Endothelial cell of umbilical vein (primary cell): ENCODE data around the gene CNTNAP2.

ENCODE experiments used
- POLR2A ChIP-seq: IDR thresholded peaks from 2 replicates; pipeline ENCODE4 v1.6.1; 2012; ENCODE audit warnings: low read depth, mild to moderate bottlenecking, control low read depth, low read length
- TF ChIP-seq, protein P1 (sequence below): IDR thresholded peaks from 2 replicates; pipeline ENCODE4 v1.6.1; 2011; ENCODE audit not compliant: insufficient read depth, insufficient read length
- TF ChIP-seq, protein P2 (sequence below), 2 donors: IDR thresholded peaks; 1 replicate in 1 of 2; 2 replicates in 1 of 2; pipeline ENCODE4 v1.5.1; 2011; ENCODE audit warnings: low read length in 2 of 2, mild to moderate bottlenecking in 2 of 2, moderate library complexity in 2 of 2, control low read depth in 1 of 2, inconsistent platforms in 1 of 2, low read depth in 1 of 2; ENCODE audit not compliant: insufficient read depth in 1 of 2; ENCODE audit errors: extremely low read depth in 1 of 2

DNA sequence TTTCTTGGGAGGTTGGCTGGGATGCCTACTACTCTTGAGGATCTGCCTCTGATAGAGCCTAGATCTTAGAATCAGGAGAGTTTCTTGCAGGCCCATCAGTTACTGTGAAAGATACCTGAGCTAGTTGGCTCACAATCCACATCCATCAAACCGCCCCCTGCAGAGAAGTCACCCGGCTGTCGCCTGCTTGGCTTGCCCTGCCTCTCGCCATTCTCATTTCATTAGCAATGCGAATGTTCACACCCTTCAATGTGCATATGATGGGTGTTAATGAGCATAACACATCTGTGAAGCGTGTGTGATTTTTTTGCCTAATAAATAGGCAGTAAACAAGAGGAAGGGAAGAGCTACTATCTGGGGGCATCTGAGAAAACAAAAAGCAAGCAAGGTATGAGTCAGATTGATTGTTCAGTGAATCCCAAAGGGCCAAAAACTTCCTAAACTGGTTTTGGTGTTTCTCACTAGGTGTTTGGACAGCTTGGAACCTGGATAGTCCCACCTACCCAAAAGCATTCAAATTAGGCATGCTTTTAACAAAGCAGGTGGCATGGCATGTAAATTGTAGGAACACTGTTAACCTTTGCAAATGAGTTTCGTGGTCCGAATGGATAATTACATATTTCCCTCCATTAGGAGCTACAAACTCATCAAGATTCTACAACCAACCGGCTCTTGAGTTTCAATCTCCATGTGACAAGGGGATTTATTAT is 2201.7 kb downstream of the CNTNAP2 start:
- TF ChIP-seq, protein P1, sequence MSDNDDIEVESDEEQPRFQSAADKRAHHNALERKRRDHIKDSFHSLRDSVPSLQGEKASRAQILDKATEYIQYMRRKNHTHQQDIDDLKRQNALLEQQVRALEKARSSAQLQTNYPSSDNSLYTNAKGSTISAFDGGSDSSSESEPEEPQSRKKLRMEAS: no peak
- TF ChIP-seq, protein P2, sequence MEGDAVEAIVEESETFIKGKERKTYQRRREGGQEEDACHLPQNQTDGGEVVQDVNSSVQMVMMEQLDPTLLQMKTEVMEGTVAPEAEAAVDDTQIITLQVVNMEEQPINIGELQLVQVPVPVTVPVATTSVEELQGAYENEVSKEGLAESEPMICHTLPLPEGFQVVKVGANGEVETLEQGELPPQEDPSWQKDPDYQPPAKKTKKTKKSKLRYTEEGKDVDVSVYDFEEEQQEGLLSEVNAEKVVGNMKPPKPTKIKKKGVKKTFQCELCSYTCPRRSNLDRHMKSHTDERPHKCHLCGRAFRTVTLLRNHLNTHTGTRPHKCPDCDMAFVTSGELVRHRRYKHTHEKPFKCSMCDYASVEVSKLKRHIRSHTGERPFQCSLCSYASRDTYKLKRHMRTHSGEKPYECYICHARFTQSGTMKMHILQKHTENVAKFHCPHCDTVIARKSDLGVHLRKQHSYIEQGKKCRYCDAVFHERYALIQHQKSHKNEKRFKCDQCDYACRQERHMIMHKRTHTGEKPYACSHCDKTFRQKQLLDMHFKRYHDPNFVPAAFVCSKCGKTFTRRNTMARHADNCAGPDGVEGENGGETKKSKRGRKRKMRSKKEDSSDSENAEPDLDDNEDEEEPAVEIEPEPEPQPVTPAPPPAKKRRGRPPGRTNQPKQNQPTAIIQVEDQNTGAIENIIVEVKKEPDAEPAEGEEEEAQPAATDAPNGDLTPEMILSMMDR (IDR thresholded peaks at IDR 0.05; ENCODE audit: extremely low read depth in 1 of 2, insufficient read depth in 1 of 2, low read depth in 1 of 2, low read length in 2 of 2): no peak
- no peak for TF ChIP-seq POLR2A
